Stimulated activated CD8-positive, alpha-beta memory T cell treated with anti-CD3 and anti-CD28 coated beads, Interleukin-15, amount 100 ng/mL, for 48 hours (primary cell): Measurements from ENCODE around the gene TSPAN10.
A peak's percentile ranks its signal among the peaks of the same experiment; 100 is the strongest.
"Not testable (repeated sequence)": the region's sequence is repeated elsewhere in the genome, so short reads cannot be mapped to it uniquely, and the experiment has no call there.

ENCODE experiments used
- DNase-seq, 2 donors: peaks; one replicate each; pipeline ENCODE4 v3.0.0-alpha.2; 2020; ENCODE audit warnings: low read depth in 2 of 2

The TSPAN10 gene

DNA sequence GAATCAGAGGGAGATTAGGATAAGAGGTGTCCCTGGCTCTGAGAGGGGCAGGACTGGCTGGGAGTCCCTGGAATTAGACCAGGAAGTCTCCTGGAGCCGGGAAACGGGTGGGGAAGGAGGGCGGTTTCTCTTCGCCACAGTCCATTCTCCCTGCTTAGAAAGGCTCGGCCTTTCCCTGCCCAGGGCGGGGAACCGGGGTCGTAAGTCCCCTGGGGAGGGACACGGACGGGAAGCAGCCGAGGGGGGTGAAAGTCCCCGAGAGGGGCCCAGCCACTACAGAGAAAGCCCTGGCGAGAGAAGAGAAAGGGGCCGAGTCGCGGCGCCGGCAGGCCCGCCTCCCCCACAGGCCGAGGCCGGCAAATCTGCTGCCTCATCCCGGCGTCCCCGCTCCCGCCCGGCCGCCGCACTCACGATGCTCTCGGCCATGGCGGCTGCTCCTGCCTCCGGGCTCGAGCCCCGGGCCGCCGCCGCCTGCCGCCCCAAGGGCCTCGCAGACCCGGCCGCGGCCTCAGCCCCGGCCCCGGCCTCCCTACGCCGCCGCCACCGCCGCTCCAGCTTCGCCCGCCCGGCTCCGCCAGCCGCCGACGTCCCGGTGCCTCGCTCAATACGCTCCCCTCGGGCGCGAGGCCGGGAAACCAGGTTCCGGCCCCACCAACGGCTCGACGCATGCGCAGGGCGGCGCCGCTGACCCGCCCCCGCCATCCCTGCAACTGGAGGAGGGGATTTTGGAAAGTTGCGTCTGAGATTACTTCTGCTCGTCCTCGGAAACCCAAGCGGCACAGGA, at the start of gene TSPAN10, which contains the start of gene NPLOC4:
TSS of gene TSPAN10 (plus strand) at position 692 of the 784 bp plus-strand sequence. CDS start 5,217 bp downstream, outside the sequence.
TSS of gene NPLOC4 (minus strand) at position 608 of the 784 bp plus-strand sequence. CDS start at position 426, 182 bp downstream.
- peak; percentile 74 to 77 for DNase-seq

DNA sequence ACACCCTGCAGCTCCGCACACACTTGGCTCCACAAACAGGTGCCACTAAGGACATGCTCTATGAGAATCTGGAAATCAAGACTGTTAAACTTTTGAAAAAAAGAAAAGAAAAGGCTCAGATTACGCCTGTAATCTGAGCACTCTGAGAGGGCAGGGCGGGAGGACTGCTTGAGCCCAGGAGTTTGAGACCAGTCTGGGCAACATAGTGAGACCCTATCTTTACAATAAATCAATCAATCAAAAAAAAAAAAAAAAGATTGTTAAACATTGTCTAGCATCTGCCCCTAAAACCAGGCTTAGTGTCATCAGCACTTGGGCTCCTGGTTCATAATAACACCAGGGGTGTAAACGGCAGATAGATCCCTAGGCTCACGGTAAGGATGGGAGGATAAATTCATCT, 47.4 kb upstream of the TSPAN10 start:
- DNase-seq = no peak

DNA sequence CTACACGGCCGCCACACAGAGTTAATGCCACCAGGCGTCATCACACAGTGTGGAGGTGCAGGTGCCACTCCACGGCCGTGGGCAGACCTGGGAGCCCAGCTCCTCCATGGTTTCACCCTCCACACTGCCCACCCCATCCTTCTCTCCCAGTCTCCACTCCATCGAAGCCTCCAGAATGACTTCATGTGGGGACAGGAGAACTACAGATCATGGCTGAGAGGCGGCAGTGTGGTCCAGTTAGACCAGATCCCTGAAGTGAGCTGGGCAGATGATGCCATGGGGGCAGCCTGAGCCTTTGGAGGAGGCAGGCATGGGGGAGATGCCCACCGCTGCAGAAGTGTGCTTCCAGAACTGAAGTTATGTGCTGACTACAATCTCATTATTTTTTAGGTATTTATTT, 46.9 kb upstream of the TSPAN10 start:
- no peak for DNase-seq

DNA sequence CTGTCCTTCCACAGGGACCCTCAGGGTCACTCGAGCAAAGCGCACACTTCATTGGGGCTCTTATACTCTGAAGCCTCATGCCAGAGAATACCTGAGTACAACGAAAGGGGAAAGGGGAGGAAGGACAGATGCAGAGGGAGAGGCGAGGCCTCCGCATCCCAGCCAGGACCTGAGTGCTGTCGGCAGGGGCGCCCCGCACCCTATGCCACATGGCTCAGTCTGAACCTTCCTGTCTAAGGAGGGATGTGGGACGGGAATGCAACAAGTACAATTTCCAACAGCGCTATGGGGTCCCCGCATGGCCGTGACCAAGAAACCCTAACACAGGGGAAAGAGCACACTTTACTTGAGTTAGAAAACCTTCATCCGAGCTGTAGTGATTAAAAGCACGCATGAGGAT, 45.0 kb upstream of the TSPAN10 start:
- no peak for DNase-seq

- DNase-seq = no peak
Observed at GRCh38 chr17:81593105-81593871, 43.7 kb upstream of the TSPAN10 start.

GRCh38 chr17:81599719-81600486, 37.1 kb upstream of the TSPAN10 start:
- DNase-seq = no peak

DNA sequence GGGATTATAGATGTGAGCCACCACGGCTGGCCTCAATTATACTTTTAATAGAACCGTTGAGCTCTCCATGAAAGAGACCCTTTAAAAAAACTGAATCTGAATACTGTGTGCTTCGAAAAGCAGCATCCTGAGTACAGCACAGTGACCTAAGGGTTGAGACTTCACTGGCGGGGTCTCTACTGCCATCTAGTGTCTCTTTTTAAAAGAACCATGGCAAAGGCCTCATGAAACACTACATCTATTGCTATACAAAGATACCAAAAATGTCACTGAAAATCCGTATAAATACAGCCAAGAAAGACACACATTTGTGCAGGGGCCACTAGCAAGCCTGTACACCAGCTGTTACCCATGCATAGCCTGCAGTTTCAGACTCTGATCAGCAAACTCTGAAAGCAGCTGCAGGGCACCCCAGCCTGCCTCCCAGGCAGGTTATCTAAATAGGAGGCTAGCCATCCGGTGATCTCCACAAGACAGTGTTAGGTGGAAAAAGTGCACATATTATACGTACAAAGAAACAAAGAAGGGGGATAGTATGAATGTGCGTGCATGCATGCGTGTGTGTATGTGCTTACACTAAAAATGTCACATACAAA, 35.4 kb upstream of the TSPAN10 start:
- peak in 1 of 2 donors; percentile 12 for DNase-seq

DNA sequence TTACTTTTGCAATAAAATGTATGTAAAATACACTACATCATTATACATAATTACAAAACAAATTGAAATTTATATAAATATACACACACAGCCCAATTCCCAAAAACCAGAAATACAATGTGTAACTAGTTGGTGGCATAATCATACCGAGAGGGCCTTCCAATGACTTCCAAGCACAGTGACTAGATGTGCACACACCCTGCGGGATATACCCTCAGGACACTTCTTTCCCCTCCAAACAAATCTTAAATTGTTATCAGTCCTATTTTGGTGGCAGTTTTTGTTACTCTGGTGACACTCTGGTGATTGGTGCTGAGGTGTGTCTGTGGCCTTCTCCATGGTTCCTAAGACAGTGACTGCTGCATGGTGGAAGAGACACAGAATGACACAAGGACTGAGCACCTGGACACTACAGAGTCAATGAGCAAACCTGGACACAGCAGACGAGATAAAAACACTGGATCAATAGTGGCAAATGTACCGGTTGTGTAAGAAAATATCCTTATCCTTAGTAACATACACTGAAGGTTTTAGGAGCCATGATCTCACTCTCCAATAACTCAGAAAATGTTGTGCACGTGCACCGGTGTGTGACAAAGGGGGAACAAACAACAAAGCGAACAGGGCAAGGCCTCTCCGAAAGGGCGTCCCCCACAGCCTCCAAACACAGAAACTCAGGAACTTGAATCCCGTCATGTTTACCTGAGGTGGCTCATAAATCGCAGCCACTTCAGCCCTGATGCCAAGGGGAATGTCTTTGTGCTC, 33.0 kb upstream of the TSPAN10 start:
- DNase-seq = no peak

DNA sequence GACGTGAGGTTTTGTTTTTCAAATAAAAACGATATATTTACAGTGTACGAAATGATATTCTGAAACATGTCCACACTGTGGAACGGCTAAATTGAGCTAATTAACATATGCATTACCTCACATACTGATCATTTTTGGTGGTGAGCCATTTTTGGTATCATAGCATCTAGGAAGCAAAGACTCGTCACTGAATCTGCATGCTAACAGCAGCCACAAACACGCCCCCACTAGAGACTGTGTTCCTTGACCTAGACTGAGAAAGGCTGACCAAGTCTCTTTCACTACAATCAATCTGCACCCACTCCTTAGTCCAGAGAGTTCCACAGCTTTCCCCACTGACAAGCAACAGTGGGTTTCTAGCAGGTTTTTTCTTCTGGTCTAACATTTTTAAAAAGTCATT, 29.6 kb upstream of the TSPAN10 start:
- no peak for DNase-seq

DNA sequence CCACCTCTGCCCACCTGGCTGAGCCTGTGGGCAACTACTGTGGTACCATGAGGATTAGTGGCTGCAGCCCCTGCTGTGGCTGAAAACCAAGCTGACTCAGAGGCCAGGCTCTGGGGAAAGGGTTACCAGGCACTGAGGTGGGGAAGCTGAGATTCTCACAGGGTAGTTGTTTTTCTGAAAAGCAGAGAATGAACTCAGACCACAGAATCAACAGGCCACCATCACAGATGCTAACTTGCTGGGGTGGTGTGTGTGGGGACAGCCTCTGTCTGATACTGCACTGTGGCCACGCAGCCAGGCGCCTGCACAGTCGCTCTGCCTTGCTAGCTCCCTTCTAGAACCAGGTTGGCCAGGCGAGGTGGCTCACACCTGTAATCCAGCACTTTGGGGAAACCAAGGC, 28.9 kb upstream of the TSPAN10 start:
- DNase-seq = peak; percentile 3 to 42

DNA sequence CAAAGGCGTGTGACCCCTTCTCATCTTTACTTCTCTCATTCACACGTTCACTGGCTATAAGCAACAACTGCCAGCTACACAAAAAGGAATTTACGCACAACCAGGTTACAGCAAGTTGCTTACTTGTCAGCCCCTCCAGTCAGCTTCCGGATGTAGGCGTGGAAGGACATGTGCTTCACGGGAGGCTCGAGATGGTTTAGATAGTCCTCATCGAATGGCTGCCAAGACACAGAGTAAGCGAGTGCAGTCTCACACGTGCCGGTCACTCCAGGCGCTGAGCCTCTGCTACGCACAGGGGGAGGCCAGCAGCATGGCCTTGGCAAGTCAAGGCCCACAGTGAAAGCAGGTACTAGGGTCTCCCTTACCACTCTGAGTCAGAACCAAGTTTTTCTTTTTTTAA, 28.4 kb upstream of the TSPAN10 start:
- no peak for DNase-seq

DNA sequence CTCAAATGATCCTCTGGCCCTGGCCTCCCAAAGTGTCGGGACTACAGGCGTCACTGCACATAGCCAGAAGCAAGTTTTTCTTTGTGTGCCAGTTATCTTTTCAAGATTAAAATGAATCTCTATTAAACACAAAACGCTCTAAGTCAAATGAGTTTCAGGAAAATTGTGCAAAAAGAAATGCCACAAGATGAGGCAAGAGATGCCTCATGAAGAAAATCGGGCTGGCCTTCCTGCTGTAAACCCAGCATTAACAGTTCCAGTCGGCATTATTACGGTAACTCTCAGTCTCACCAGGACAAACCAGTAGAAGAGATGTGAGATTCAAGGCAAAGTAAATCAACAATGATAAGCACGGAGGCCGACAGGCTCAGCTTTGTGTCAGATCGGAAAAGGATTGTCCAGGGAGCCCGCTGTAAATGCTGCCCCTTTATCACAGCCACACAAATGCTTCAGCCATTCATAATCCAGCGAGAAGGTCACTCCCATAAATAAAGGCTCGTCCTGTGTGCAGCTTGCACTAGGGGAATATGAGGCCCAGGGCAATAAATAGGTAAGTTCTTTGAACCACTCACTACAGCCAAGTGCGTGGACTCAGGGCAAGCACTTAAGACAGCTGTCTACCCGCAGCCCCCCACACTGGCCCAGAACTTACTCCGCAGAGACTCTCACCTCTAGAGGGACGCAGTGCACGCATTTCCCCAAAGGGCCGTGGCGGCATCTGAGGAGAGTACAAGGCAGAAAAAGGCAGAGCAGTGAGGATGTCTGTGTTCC, 27.3 kb upstream of the TSPAN10 start:
- DNase-seq = no peak

GRCh38 chr17:81612172-81612970, 24.6 kb upstream of the TSPAN10 start:
- no peak for DNase-seq

- DNase-seq = no peak
Observed at GRCh38 chr17:81615401-81615930, 21.5 kb upstream of the TSPAN10 start.

DNA sequence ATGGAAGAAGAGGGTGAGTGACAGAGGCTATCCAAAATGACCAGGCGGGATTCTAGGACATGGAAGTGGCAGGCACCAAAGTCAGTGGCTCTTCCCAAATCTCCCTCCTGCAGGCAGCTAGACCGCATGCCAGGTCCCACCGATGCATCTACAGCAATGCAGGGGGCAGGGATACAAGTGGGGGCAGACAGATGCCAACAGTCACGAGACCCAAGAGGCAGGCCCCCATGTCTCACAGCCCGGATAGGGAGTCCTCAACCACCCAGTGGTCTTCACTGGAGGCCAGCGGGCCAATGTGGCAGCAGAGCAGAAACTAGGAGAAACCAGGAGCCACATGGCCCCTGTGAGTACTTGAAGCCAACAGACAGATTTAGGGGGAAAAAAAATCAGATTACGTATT, 20.1 kb upstream of the TSPAN10 start:
- no peak for DNase-seq

DNA sequence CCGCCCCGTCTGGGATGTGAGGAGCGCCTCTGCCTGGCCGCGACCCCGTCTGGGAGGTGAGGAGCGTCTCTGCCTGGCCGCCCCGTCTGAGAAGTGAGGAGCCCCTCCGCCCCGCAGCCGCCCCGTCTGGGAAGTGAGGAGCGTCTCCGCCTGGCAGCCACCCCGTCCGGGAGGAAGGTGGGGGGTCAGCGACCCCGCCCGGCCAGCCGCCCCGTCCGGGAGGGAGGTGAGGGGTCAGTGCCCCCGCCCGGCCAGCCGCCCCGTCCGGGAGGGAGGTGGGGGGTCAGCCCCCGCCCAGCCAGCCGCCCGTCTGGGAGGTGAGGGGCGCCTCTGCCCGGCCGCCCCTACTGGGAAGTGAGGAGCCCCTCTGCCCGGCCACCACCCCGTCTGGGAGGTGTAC, 18.7 kb upstream of the TSPAN10 start:
- not testable (repeated sequence) for DNase-seq

DNA sequence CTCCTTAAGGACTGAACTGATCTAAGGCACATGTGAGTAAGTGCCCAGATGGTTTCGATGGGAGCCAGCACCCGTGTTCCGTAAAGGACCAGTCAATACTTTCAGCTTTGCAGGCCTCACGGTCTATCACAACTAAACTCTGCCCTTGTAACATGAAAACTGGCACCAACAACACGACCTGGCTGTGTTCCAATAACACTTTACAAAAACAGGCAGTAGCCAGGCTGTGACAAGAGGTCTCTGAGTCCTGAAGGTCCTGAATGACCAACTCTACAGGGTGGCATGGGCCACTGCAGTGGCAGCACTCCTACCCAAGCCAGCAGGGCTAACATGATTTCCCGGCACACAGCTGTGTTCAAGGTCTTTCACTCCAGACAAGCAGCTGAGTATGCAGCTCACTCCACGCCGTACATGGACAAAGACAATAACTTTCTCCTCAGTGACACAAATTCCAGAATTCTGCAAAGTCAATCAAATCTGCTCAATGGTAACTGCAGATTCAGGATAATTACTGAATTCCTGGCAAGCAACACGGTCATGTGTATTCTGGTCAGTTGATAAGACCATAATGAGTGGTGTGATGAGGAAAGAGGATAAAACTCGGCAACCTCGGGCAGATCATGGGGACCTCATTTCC, 15.4 kb upstream of the TSPAN10 start:
- DNase-seq = no peak

GRCh38 chr17:81630274-81630673, 6.7 kb upstream of the TSPAN10 start:
- no peak for DNase-seq

GRCh38 chr17:81631482-81631881, 5.5 kb upstream of the TSPAN10 start:
- DNase-seq = no peak
